Neural cell (in vitro differentiated cells): Measurements from ENCODE around the gene ZNF277. TPM values are rescaled to one million over a fixed set of nuclear protein-coding genes. Genes with fewer than 3 reads are reported as not detected.

Source experiments
- H2AFZ ChIP-seq: fragments of 200-600, 300-800 bp; sonication (generic), shearing (Covaris generic); 2 replicates; pipeline ENCODE4 v1.6.0; 2014; ENCODE audit warnings: low read depth, mild to moderate bottlenecking, antibody characterized with exemption, low read length, moderate library complexity
- H3F3A ChIP-seq: fragments of 200-600 bp; shearing (Covaris generic); 2 replicates; pipeline ENCODE4 v1.6.1; 2016; ENCODE audit warnings: mild to moderate bottlenecking, moderate library complexity, mixed read lengths, antibody characterized with exemption, low read length; ENCODE audit not compliant: insufficient read depth, poor library complexity, severe bottlenecking
- H3K27ac ChIP-seq: fragments of 200-600, 300-800 bp; sonication (generic), shearing (Covaris generic); 2 replicates; pipeline ENCODE4 v1.5.1; 2014; ENCODE audit warnings: mild to moderate bottlenecking, low read length, moderate library complexity
- H3K27me3 ChIP-seq: fragments of 300-800, 200-600 bp; sonication (generic), shearing (Covaris generic); 2 replicates; pipeline ENCODE4 v1.6.0; 2014; ENCODE audit warnings: mild to moderate bottlenecking, low read depth, low read length, moderate library complexity; ENCODE audit not compliant: insufficient read depth
- H3K36me3 ChIP-seq: fragments of 300-800, 200-600 bp; sonication (generic), shearing (Covaris generic); 2 replicates; pipeline ENCODE4 v1.5.1; 2014; ENCODE audit warnings: mild to moderate bottlenecking, antibody characterized with exemption, low read length, moderate library complexity; ENCODE audit not compliant: insufficient read depth
- H3K4me2 ChIP-seq: fragments of 300-800, 200-600 bp; sonication (generic), shearing (Covaris generic); 2 replicates; pipeline ENCODE4 v1.6.0; 2014; ENCODE audit warnings: mild to moderate bottlenecking, low read length
- H3K4me3 ChIP-seq: fragments of 300-800, 200-600 bp; sonication (generic), shearing (Covaris generic); 2 replicates; pipeline ENCODE4 v1.5.1; 2014; ENCODE audit warnings: mild to moderate bottlenecking, low read length, moderate library complexity
- H3K79me2 ChIP-seq: fragments of 200-600 bp; shearing (Covaris generic); replicated peaks from 2 replicates; pipeline ENCODE4 v1.6.0; 2014; ENCODE audit warnings: mild to moderate bottlenecking, low read length, moderate library complexity; ENCODE audit not compliant: insufficient read depth
- H3K9ac ChIP-seq: fragments of 300-800, 200-600 bp; sonication (generic), shearing (Covaris generic); 2 replicates; pipeline ENCODE4 v1.6.1; 2016; ENCODE audit warnings: mild to moderate bottlenecking, low read length, mixed read lengths
- H3K9me2 ChIP-seq: fragments of 200-600 bp; shearing (Covaris generic); 2 replicates; pipeline ENCODE4 v1.6.1; 2016; ENCODE audit warnings: mild to moderate bottlenecking, low read length, mixed read lengths; ENCODE audit not compliant: insufficient read depth
- H3K9me3 ChIP-seq: fragments of 200-600, 300-800 bp; sonication (generic), shearing (Covaris generic); 2 replicates; pipeline ENCODE4 v1.6.1; 2016; ENCODE audit warnings: mild to moderate bottlenecking, mixed run types, low read length, moderate library complexity, mixed read lengths
- H4K20me1 ChIP-seq: fragments of 200-600 bp; shearing (Covaris generic); 2 replicates; pipeline ENCODE4 v1.6.1; 2016; ENCODE audit warnings: mild to moderate bottlenecking, mixed run types; ENCODE audit not compliant: insufficient read depth
- EP300 ChIP-seq: fragments of 450-650 bp; conservative IDR thresholded peaks from 2 replicates; pipeline ENCODE4 v1.6.1; 2014; ENCODE audit warnings: antibody characterized with exemption, mild to moderate bottlenecking, moderate library complexity; ENCODE audit not compliant: poor library complexity, severe bottlenecking
- EZH2 ChIP-seq: fragments of 200-600, 300-800 bp; shearing (Covaris generic), sonication (generic); IDR thresholded peaks from 2 replicates; pipeline ENCODE4 v1.6.1; 2014; ENCODE audit warnings: antibody characterized with exemption, low read length, borderline replicate concordance, mild to moderate bottlenecking; ENCODE audit not compliant: insufficient read depth, poor library complexity, severe bottlenecking
- MXI1 ChIP-seq: fragments of 450-650 bp; conservative IDR thresholded peaks from 2 replicates; pipeline ENCODE4 v1.6.1; 2014; ENCODE audit warnings: antibody characterized with exemption, mild to moderate bottlenecking; ENCODE audit not compliant: poor library complexity, severe bottlenecking
- POLR2AphosphoS5 ChIP-seq: IDR thresholded peaks from 2 replicates; pipeline ENCODE4 v1.6.1; 2012
- RAD21 ChIP-seq: fragments of 450-650 bp; conservative IDR thresholded peaks from 2 replicates; pipeline ENCODE4 v1.6.1; 2014; ENCODE audit warnings: antibody characterized with exemption, mild to moderate bottlenecking, moderate library complexity
- REST ChIP-seq: IDR thresholded peaks from 2 replicates; pipeline ENCODE4 v1.6.1; 2012; ENCODE audit warnings: borderline replicate concordance
- SMC3 ChIP-seq: fragments of 450-650 bp; conservative IDR thresholded peaks from 2 replicates; pipeline ENCODE4 v1.6.1; 2014; ENCODE audit warnings: antibody characterized with exemption, mild to moderate bottlenecking, moderate library complexity; ENCODE audit not compliant: poor library complexity
- TAF1 ChIP-seq: IDR thresholded peaks from 2 replicates; pipeline ENCODE4 v1.6.1; 2012; ENCODE audit warnings: low read depth
- polyA plus RNA-seq: library from polyadenylated mRNA; depleted of rRNA; stranded (reverse); fragments of >200 nt; gene quantifications from 2 replicates; pipeline ENCODE4 v1.2.3, GENCODE V29; 2014
- TF ChIP-seq, protein P1 (sequence below): fragments of 450-650 bp; IDR thresholded peaks from 2 replicates; pipeline ENCODE4 v1.5.1; 2014; ENCODE audit warnings: antibody characterized with exemption, mild to moderate bottlenecking, moderate library complexity; ENCODE audit not compliant: poor library complexity, severe bottlenecking

Gene ZNF277
- polyA plus RNA-seq, 1 donor from 2014 or later, result 30.0 TPM

GRCh38 chr7:112357136-112357535 is 150.6 kb downstream of the ZNF277 start:
- Histone ChIP-seq H2AFZ (no peak overlapping the region), H3K27ac (no peak overlapping the region), H3K4me2 (no peak overlapping the region), H3K27me3 (no peaks in the 10 kb centered on the region), H3K9ac (no peak overlapping the region), H3K4me3 (no peak overlapping the region), H3K9me2 (no peaks in the 10 kb centered on the region), H3K36me3 (no peaks in the 10 kb centered on the region), H4K20me1 (no peaks in the 10 kb centered on the region), H3K9me3 (no peaks in the 10 kb centered on the region), H3F3A (no peaks in the 10 kb centered on the region), H3K79me2 (no peaks in the 10 kb centered on the region)
- TF ChIP-seq REST (no peak), POLR2AphosphoS5 (no peak), RAD21 (no peak), EP300 (no peak), SMC3 (no peak), EZH2 (no peak), TAF1 (no peak), MXI1 (no peak)
- TF ChIP-seq, protein P1, sequence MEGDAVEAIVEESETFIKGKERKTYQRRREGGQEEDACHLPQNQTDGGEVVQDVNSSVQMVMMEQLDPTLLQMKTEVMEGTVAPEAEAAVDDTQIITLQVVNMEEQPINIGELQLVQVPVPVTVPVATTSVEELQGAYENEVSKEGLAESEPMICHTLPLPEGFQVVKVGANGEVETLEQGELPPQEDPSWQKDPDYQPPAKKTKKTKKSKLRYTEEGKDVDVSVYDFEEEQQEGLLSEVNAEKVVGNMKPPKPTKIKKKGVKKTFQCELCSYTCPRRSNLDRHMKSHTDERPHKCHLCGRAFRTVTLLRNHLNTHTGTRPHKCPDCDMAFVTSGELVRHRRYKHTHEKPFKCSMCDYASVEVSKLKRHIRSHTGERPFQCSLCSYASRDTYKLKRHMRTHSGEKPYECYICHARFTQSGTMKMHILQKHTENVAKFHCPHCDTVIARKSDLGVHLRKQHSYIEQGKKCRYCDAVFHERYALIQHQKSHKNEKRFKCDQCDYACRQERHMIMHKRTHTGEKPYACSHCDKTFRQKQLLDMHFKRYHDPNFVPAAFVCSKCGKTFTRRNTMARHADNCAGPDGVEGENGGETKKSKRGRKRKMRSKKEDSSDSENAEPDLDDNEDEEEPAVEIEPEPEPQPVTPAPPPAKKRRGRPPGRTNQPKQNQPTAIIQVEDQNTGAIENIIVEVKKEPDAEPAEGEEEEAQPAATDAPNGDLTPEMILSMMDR, result no peak

- H3K27me3 ChIP-seq, result no peaks in the 10 kb centered on the region
- no peak for TF ChIP-seq SMC3
- no peak for TF ChIP-seq EP300
- TF ChIP-seq REST, result no peak
- no peak for TF ChIP-seq EZH2
- TF ChIP-seq, protein P1, result no peak
- no peak for TF ChIP-seq RAD21
- no peak for TF ChIP-seq MXI1
- TF ChIP-seq TAF1, result no peak
- no peak for TF ChIP-seq POLR2AphosphoS5
- no peaks in the 10 kb centered on the region for H3K9me3 ChIP-seq
- H3K36me3 ChIP-seq, result no peaks in the 10 kb centered on the region
- H3K9ac ChIP-seq, result no peak overlapping the region
- no peaks in the 10 kb centered on the region for H3F3A ChIP-seq
- no peak overlapping the region for H3K4me2 ChIP-seq
- H3K9me2 ChIP-seq, result no peaks in the 10 kb centered on the region
- H2AFZ ChIP-seq, result no peak overlapping the region
- H4K20me1 ChIP-seq, result no peaks in the 10 kb centered on the region
- no peak overlapping the region for H3K4me3 ChIP-seq
- no peaks in the 10 kb centered on the region for H3K79me2 ChIP-seq
- H3K27ac ChIP-seq, result no peak overlapping the region
These were observed 152.0 kb downstream of the ZNF277 start for GRCh38 chr7:112358513-112358912.
